Stimulated activated CD8-positive, alpha-beta memory T cell treated with anti-CD3 and anti-CD28 coated beads, Interleukin-15, amount 100 ng/mL, for 48 hours (primary cell): ENCODE measurements around the gene BCAP31.

ENCODE experiments used
- DNase-seq, 2 donors: peaks; one replicate each; pipeline ENCODE4 v3.0.0-alpha.2; 2020; ENCODE audit warnings: low read depth in 2 of 2

BCAP31 gene

DNA sequence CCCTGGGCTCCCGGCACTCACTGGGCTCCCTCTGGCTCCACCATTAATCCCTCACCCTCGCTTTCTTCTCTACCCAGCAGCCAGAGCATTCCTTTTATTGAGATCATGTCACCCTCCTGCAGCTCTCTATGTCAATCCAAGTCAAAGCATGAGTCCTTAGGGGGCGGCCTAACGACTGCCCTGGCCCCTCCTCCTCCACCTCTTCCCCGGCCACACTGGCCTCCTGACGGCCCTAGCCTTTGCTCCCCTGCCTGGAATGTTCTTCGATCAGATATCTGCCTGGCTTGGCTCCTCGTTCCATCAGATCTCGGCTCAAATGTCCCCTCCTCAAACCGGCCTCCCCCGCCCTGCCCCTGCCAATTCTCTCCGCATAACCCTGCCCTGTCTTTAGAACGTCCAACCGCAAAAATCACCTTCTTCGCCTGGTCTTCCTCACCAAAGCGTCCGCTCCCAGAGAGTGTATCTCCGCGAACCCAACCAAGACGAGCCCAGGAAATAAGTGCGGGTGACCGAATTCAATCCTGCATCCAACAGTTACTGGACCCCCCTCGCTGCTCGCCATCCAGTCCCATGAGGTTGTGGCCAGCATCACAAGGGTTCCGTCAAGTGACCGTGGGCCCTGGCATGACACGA, 49.9 kb downstream of the BCAP31 start:
- no peak for DNase-seq

DNA sequence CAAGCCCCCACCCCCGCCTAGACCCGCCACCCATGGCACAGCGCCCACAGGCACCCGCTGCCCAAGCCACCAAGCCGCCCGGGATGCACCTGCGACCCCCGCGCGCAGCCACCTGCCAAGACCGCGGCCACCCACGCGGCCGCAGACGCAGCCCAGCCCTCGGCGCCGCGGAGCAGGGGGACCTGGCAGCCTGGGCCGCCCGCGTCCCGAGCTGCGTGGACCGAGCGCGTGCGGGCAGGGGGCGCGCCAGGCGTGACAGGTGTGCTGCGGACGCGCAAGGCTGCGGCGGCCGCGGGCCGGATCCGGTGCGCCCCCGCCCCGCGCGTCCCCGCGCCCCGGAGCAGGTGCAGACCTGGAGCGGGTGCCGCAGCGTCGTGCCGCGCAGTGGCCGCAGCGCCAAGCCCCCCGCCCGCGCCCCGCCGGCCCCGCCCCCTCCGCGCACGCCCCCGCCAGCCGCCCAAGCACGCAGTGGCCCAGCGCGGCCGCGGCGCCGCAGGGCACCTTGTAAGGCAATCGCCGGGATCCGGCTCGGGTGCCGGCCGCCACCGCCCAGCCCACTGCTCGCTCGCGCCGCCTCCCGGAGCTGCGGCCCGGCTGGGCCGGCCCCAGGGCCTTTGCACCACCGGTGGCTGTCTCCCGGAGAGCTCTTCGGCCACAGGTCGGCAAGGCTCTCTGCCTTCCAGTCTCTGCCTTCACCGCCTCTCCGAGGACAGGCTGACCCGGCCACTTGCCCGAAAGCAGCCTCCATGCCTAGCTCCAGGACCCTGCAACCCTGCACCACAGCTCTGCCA, 50.6 kb downstream of the BCAP31 start, which contains the start of gene PNCK:
TSS of gene PNCK (minus strand) at position 386 of the 791 bp plus-strand sequence. CDS start 737 bp downstream, outside the sequence.
- DNase-seq: no peak

- no peak for DNase-seq
Measured at GRCh38 chrX:153672531-153673427, 51.4 kb downstream of the BCAP31 start.

DNA sequence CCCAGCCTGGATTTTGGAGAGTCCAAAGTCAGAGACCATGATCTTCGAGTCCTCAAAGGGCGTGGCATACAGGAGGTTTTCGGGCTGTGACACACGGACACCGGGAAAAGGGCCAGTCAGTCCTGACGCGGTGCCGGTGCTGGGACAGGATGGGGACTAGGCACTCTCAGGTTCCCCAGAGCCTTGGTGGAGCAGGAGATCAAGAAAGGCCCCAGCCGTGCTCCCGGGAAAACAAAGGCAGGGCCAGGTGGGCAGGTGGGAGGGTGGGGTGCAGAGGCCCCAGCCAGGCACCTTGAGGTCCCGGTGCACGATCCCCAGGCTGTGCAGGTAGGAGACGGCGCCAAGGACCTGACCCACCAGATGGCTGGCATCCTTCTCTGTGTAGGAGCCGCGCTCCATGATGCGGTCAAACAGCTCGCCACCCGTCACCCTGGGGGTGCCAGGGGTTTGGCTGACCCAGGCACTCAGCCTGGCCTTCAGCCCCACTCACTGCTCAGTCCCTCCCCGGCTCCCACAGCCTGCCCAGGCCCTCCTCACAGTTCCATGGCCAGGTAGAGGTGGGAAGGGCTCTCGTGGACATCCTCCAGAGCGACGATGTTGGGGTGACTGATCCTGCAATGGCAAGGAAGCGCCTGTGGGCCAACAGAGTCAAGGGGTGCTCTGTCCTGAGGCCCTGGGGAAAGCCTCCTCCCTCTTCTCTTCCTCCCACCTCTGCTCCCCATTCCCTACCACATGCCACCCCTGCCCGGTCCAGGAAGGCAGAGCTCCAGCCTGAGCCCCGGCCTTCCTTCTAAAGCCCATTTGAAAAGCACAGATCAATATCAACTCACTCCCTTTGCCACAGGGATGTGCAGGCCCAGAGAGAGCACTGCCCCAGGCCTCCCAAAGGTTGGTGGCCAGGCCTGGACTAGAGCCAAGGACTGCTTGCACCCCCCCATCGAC, 52.3 kb downstream of the BCAP31 start:
- DNase-seq: no peak

GRCh38 chrX:153670748-153671588, 53.2 kb downstream of the BCAP31 start:
- DNase-seq: no peak

DNA sequence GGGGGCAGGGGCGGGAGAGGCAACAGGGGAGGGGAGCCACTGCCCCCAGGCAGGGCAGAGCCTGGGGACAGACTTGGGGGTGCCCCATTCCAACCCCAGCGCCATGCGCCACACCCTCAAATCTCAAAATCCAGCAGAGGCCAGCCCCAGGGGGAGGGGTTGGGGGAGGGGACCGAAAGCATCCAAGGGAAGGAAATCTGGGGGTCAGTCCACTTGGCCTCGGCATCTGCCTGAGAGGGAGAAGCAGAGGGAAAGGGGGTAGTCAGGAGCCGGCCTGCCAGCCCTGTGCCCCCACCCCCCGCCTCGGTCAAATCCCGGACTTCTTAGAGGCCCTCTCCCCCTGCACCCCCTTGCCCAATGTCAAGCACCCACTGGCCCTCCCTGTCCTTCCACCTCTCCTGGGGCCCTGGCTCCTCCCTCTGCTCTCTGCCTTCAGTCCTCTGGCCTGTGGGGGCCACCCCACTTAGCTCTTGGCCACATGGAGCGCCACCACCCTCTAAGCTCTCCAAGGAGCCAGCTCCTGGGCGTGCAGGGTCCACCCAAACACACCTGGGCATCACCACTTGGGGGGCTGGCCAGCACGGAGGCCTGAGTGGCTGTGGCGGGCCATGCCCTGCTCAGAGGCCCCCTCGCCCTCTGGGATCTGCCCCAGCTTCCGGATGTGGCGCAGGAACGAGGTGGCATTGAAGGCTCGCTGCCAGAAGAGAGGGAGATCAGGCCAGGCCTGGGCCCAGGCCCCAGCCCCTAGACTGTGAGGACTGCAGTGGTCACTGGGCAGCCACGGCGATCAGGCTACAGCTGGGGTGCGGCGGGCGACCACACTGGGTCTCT, 54.1 kb downstream of the BCAP31 start:
- DNase-seq: no peak

- peak in 1 of 2 donors; percentile 28 for DNase-seq
Measured at GRCh38 chrX:153669174-153669890, 54.9 kb downstream of the BCAP31 start.

DNA sequence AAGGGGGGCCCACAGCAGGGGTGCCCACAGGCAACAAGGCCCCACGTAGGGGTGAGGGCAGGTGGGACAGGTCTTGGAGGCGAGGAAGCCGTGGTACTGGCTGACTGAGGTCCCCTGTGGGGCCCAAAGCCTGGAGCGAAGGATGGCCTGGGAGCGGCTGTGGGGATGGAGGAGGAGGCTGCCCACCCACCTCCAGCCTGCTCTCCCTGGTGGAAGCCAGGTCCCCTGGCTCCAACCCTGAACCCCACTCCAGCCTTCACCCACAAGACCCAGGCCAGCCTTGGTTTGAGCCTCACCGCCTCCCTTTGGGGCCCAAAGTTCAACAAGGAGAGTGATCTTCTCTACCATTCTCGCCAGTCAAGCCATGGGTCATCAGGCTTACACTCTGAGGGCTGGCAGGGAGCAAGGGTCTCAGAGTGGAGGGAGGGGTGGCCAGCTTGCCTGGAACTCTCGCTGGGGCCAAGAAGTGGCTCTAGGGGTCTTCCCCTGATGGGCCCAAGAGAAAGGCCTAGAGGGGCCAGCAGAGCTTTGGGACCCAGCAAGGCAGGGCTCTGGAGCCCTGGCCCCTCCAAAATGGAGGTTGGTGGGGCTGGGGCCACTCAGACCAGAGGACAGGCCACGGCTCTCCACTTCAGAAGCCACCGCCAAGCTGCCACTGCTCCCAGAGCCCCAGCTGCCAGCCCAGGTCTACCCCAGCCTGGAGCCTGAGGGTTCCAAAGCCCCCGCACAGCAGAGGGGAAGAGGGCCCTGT, 55.6 kb downstream of the BCAP31 start:
- no peak for DNase-seq

GRCh38 chrX:153667956-153668396, 56.2 kb downstream of the BCAP31 start:
- DNase-seq: peak; percentile 45 to 59

DNA sequence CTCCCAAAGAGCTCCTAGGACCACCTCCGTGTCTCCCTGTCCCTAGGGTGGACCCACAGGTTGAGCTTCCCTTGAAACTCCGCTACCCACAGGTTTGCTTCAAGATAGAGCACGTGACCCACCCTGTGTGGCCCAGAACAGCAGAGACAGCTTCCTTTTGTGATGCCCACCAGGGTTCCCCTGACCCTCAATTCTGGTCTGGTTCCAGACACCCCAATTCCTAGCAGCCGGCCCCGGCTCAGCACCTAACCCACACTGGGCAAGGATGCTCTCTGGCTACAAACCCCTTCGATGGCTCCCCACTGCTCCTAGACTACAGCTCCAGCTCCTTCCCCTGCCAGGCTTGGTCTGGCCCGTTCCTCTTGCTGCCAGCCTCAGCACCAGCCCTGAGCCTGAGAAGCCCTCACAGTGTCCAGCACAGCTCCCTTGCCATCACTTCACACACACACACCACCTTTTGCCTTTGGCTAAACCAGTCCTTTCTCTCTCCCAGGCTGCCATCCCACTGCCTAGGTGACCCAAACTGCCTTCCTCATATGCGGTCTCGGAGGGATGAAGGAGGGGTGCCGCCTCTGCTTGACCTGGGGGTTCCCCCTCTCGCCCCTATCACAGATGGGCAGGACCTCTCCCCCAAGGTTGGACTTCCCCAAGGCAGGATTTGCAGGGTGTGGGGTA, 56.8 kb downstream of the BCAP31 start:
- DNase-seq: no peak

GRCh38 chrX:153665726-153666306, 58.4 kb downstream of the BCAP31 start:
- no peak for DNase-seq

DNA sequence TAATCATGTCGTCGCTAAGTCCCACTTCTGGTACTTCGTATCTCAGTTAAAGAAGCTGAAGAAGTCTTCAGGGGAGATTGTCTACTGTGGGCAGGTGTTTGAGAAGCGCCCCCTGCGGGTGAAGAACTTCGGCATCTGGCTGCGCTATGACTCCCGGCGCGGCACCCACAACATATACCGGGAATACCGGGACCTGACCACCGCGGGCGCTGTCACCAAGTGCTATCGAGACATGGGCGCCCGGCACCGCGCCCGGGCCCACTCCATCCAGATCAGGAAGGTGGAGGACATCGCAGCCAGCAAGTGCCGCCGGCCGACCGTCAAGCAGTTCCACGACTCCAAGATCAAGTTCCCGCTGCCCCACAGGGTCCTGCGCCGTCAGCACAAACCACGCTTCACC, 61.9 kb downstream of the BCAP31 start:
- peak in 1 of 2 donors; percentile 32 for DNase-seq

DNA sequence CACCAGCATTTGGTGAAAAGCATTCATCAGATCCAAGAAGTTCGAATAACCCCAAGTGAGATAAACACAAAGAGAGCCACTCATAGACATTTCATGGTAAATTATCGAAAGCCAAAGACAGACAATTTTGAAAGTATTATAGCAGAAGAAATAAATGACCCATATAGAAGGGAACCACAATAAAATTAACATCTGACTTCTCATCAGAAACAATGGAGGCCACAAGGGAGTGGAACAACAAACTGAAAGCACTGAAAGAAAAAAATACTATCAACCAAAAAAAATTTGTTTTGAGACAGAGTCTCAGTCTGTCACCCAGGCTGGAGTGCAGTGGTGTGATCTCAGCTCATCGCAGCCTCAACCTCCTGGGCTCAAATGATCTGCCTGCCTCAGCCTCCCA, 64.9 kb downstream of the BCAP31 start:
- DNase-seq: no peak

GRCh38 chrX:153657161-153657560, 67.0 kb downstream of the BCAP31 start:
- no peak for DNase-seq

GRCh38 chrX:153653556-153653955, 70.6 kb downstream of the BCAP31 start:
- no peak for DNase-seq

GRCh38 chrX:153651540-153652079, 72.6 kb downstream of the BCAP31 start:
- DNase-seq: no peak

- DNase-seq: no peak
Measured at GRCh38 chrX:153650959-153651358, 73.2 kb downstream of the BCAP31 start.
